BE2C (cell line): ENCODE data around the gene PLVAP.

ENCODE experiments used
- DNase-seq: peaks from one replicate; pipeline ENCODE4 v3.0.0-alpha.2; 2020
- H3K27me3 ChIP-seq: fragments of 250-450 bp; sonication (Bioruptor Pico); 2 replicates; pipeline ENCODE4 v1.5.1; 2020; ENCODE audit warnings: mild to moderate bottlenecking
- H3K36me3 ChIP-seq: fragments of 250-450 bp; sonication (Bioruptor Pico); 2 replicates; pipeline ENCODE4 v1.5.1; 2020; ENCODE audit warnings: mild to moderate bottlenecking
- H3K4me1 ChIP-seq: fragments of 250-450 bp; sonication (Bioruptor Pico); 2 replicates; pipeline ENCODE4 v1.5.1; 2020
- H3K4me3 ChIP-seq: 2 replicates; pipeline ENCODE4 v1.5.1; 2011; ENCODE audit warnings: low read depth, low read length
- H3K9me3 ChIP-seq: fragments of 250-450 bp; sonication (Bioruptor Pico); 2 replicates; pipeline ENCODE4 v1.5.1; 2020
- TF ChIP-seq, protein P1 (sequence below): IDR thresholded peaks from 2 replicates; pipeline ENCODE4 v1.5.1; 2012; ENCODE audit warnings: mild to moderate bottlenecking, low read depth, low read length

Gene PLVAP

GRCh38 chr19:17389957-17390664 is 13.0 kb upstream of the PLVAP start:
- no peaks in the 10 kb centered on the region for H3K4me1 ChIP-seq
- peak overlapping the region; percentile 69 for H3K4me3 ChIP-seq
- no peaks in the 10 kb centered on the region for H3K9me3 ChIP-seq
- TF ChIP-seq, protein P1, sequence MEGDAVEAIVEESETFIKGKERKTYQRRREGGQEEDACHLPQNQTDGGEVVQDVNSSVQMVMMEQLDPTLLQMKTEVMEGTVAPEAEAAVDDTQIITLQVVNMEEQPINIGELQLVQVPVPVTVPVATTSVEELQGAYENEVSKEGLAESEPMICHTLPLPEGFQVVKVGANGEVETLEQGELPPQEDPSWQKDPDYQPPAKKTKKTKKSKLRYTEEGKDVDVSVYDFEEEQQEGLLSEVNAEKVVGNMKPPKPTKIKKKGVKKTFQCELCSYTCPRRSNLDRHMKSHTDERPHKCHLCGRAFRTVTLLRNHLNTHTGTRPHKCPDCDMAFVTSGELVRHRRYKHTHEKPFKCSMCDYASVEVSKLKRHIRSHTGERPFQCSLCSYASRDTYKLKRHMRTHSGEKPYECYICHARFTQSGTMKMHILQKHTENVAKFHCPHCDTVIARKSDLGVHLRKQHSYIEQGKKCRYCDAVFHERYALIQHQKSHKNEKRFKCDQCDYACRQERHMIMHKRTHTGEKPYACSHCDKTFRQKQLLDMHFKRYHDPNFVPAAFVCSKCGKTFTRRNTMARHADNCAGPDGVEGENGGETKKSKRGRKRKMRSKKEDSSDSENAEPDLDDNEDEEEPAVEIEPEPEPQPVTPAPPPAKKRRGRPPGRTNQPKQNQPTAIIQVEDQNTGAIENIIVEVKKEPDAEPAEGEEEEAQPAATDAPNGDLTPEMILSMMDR = peak; percentile 16
- no peaks in the 10 kb centered on the region for H3K36me3 ChIP-seq
- DNase-seq = no peak
- peaks cover 13% of the 10 kb centered on the region for H3K27me3 ChIP-seq

- no peaks in the 10 kb centered on the region for H3K9me3 ChIP-seq
- no peak overlapping the region for H3K4me3 ChIP-seq
- H3K4me1 ChIP-seq = no peaks in the 10 kb centered on the region
- no peak for DNase-seq
- H3K27me3 ChIP-seq = peaks cover 13% of the 10 kb centered on the region
- H3K36me3 ChIP-seq = no peaks in the 10 kb centered on the region
- TF ChIP-seq, protein P1 = no peak
Observed at GRCh38 chr19:17389288-17389687, 12.1 kb upstream of the PLVAP start.

- no peak overlapping the region for H3K4me3 ChIP-seq
Observed at GRCh38 chr19:17385878-17386611, 8.9 kb upstream of the PLVAP start.

DNA sequence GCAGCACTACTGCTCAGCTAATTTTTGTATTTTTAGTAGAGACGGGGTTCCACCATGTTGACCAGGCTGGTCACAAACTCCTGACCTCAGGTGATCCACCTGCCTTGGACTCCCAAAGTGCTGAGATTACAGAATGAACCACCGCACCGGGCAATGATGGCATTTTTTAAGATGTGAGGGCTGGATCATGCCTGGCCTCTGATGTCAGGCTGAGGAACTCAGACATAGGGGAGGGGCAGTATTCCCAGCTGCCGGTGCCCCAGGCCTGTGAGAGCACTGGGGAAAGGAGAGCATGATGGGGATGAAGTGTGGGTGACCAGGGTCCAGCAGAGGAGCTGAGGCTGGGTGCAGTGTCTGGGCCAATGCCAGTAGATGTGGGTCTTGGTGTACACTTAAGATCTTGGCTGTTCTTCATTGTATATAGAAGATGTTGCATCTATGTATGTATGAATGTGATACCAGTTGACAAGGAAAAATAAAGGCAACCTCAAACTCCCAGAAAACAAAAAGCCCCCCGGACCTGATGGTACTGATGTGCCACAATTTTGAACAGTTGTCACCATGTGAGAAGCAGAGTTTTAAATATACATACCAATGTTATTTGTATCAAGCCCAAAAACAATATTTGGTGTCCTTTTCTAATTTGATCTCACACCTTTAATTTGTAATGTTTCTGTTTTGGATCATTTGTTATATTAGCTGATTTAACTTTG is 3.4 kb upstream of the PLVAP start:
- Histone ChIP-seq H3K4me3 (no peak overlapping the region), H3K27me3 (no peaks in the 10 kb centered on the region), H3K9me3 (no peaks in the 10 kb centered on the region), H3K4me1 (no peaks in the 10 kb centered on the region), H3K36me3 (no peaks in the 10 kb centered on the region)
- TF ChIP-seq, protein P1 = no peak
- no peak for DNase-seq

More at GRCh38 chr19:17385878-17386611, 8.9 kb upstream of the PLVAP start:
- peak; percentile 83 for DNase-seq
- no peaks in the 10 kb centered on the region for H3K9me3 ChIP-seq
- TF ChIP-seq, protein P1 = peak; percentile 92
- peaks cover 5% of the 10 kb centered on the region for H3K27me3 ChIP-seq
- H3K4me1 ChIP-seq = no peaks in the 10 kb centered on the region
- H3K36me3 ChIP-seq = no peaks in the 10 kb centered on the region

GRCh38 chr19:17379221-17379631 is 2.1 kb upstream of the PLVAP start:
- Histone ChIP-seq H3K9me3 (no peaks in the 10 kb centered on the region), H3K27me3 (no peaks in the 10 kb centered on the region), H3K36me3 (no peaks in the 10 kb centered on the region), H3K4me1 (no peaks in the 10 kb centered on the region), H3K4me3 (no peak overlapping the region)
- TF ChIP-seq, protein P1 = no peak
- DNase-seq = peak; percentile 24
